Activated naive CD8-positive, alpha-beta T cell treated with anti-CD3 and anti-CD28 coated beads, Interleukin-2, amount 50 U/mL, for 24 hours (primary cell): ENCODE measurements around the gene ADIPOQ.
"Not testable (repeated sequence)": the region's sequence is repeated elsewhere in the genome, so short reads cannot be mapped to it uniquely, and the experiment has no call there.

Source experiments
- ATAC-seq: fragments of 150-1000 bp; cut with Tn5 transposase; one replicate; pipeline ENCODE4 v1.10.0; 2021
- DNase-seq: peaks from one replicate; pipeline ENCODE4 v3.0.0; 2021
- H3K27ac Mint-ChIP-seq: one replicate; pipeline ENCODE4 v1.8.0; 2021; ENCODE audit warnings: mild to moderate bottlenecking, mixed read lengths
- H3K27me3 Mint-ChIP-seq: one replicate; pipeline ENCODE4 v1.8.0; 2021; ENCODE audit warnings: mixed read lengths
- H3K36me3 Mint-ChIP-seq: one replicate; pipeline ENCODE4 v1.8.0; 2021; ENCODE audit warnings: low read depth, mixed read lengths
- H3K4me1 Mint-ChIP-seq: one replicate; pipeline ENCODE4 v1.8.0; 2021; ENCODE audit warnings: mixed read lengths
- H3K4me3 Mint-ChIP-seq: one replicate; pipeline ENCODE4 v1.8.0; 2021; ENCODE audit warnings: mild to moderate bottlenecking, moderate library complexity, mixed read lengths
- H3K9me3 Mint-ChIP-seq: one replicate; pipeline ENCODE4 v1.8.0; 2021; ENCODE audit warnings: mixed read lengths

The ADIPOQ gene

DNA sequence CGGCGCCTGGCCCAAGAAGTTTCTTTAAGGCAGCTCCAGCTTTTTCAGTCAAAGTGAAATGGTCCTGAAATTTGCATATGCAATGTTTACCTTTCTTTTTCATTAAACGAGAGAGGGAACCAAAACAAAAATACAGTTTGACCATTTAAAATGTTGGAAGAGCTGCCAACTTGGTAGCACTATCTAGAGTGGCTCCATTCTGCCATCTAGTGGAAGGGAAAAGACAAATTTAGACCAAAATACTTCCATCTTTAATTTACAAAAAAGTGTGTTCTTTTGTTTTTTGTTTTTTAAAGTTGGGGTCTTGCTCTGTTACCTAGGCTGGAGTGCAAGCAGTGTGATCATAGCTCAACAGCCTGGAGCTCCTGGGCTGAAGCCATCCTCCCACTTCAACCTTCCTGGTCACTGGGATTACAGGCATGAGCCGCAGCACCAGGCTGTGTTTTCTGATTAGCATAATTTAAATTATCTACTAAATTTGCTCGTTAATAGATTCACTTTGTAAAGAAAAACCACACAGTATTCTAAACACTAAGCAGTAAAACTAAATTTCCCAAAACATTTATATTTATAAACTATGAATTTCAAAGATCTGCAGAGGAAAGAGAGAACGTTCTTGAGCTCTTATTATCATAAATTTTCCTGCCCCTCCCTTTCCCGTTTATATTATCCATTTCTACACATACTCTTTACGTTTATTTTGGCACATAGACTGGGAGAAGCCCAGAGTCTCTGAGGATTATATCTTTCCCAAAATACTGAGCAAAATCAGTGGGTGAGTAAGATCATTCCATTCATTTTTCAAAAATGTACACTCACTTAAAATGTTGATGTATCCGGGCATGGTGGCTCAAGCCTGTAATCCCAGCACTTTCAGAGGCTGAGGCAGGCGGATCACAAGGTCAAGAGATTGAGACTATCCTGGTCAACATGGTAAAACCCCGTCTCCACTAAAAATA is 20.8 kb upstream of the ADIPOQ start:
- no peak for DNase-seq
- H3K4me1 Mint-ChIP-seq: peaks cover 29% of the 10 kb centered on the region
- no peak overlapping the region for H3K4me3 Mint-ChIP-seq

DNA sequence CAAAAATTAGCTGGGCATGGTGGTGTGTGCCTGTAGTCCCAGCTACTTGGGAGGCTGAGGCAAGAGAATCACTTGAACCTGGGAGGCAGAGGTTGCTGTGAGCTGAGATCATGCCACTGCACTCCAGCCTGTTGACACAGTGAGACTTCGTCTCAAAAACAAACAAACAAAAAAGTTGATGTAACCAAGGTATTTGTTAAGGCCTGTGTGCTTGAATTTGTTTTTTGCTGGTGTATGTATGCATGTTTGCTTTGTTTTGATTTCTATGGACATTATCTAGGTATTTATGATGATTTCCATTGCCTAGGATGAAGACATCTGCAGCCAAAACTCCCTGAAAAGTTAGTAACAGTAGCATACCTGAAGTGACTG is 20.1 kb upstream of the ADIPOQ start:
- H3K27ac Mint-ChIP-seq, ATAC-seq, H3K4me3 Mint-ChIP-seq, H3K9me3 Mint-ChIP-seq, DNase-seq, H3K36me3 Mint-ChIP-seq: not testable (repeated sequence)
- Mint-ChIP-seq H3K4me1 (peaks cover 29% of the 10 kb centered on the region), H3K27me3 (peaks cover 14% of the 10 kb centered on the region)

More for the DNA sequence above, 20.8 kb upstream of the ADIPOQ start:
- peaks cover 14% of the 10 kb centered on the region for H3K27me3 Mint-ChIP-seq
- H3K27ac Mint-ChIP-seq: no peak overlapping the region
- peaks cover 8% of the 10 kb centered on the region for H3K36me3 Mint-ChIP-seq
- no peaks in the 10 kb centered on the region for H3K9me3 Mint-ChIP-seq
- no peak for ATAC-seq

DNA sequence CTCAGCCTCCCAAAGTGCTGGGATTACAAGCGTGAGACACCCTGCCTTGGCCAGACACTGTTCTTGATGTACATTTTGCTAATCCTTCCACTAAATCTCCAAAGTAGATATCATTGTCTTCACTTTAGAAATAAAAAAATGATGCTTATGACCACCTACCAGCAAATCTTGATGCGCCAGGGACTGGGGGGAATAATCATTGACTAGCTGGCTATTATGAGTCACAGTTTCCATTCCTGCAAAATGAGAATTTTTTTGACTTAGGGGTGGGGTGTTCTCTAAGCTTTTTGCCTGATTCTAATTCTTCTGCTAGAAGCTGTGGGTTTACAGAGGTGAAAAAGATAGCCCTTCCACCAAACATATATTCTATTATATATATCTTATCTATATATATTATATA is 19.1 kb upstream of the ADIPOQ start:
- no peak for DNase-seq
- no peak for ATAC-seq
- no peaks in the 10 kb centered on the region for H3K9me3 Mint-ChIP-seq
- H3K4me1 Mint-ChIP-seq: peaks cover 36% of the 10 kb centered on the region
- no peak overlapping the region for H3K4me3 Mint-ChIP-seq
- H3K27ac Mint-ChIP-seq: peak overlapping the region; percentile 73
- H3K27me3 Mint-ChIP-seq: peaks cover 18% of the 10 kb centered on the region
- H3K36me3 Mint-ChIP-seq: peaks cover 8% of the 10 kb centered on the region

DNA sequence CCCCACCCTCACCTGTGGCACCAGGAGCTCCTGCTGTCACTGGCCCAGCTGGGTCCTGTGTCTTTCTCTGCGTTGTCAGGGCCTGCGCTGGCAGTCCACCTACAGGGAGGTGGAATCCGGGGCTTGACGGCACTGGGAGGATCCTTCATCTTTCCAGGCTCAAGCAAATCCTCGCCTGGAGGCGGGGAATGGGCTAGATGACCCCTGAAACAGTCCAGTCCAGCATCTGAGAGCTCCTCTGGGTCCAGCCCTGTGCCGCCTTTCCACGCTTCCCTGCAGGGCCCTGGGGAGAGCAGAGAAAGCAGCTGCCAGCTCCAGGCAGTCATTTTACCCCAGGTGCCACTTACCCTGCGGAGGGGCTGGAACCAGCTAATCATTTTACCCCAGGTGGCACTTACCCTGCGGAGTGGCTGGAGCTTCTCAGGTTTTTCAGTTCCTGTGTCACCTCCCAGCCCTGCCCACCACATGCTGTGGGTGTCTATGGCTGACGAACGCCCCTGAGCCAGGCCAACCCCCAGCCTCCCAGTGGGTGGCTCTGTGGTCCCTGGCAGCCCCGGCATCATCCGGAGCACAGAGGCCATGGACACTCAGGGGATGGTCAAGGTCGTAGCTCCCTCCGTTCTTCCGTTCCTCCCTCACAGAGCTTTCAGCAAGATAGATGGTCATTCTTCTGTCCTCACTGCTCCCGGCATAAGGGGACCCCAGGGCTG is 17.9 kb upstream of the ADIPOQ start:
- peaks cover 36% of the 10 kb centered on the region for H3K4me1 Mint-ChIP-seq
- ATAC-seq (no peak), DNase-seq (no peak)
- peaks cover 8% of the 10 kb centered on the region for H3K36me3 Mint-ChIP-seq
- peaks cover 28% of the 10 kb centered on the region for H3K27me3 Mint-ChIP-seq
- H3K4me3 Mint-ChIP-seq: peak overlapping the region; percentile 90
- no peaks in the 10 kb centered on the region for H3K9me3 Mint-ChIP-seq
- H3K27ac Mint-ChIP-seq: peak overlapping the region; percentile 84

DNA sequence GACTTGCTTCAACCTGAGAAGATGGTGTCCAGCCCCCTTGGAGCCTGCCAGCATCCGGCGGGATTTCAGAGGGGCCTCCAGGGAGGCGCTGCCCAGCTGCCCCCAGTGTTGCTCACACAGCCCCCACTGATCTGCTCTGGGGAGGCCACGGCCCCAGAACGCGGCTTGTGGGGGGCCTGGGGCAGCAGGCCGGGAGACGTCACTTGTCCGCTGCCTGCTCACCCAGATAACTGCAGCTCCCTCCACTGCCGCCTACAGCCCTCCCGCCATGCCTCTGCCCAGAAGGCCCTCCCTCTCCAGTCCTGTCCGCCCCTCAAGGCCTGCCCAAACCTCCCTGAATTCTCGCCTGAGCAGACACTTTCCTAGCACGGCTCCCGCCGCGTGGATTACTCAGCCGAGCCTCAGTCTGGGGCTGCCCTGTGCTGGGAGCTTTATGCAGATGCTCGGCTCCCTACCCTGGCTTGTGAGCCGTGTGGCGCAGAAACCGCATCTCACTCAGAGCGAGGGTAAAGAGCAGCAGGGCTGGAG is 17.2 kb upstream of the ADIPOQ start:
- H3K4me3 Mint-ChIP-seq: peak overlapping the region; percentile 90
- peak; percentile 63 for DNase-seq
- H3K27me3 Mint-ChIP-seq: peaks cover 36% of the 10 kb centered on the region
- H3K36me3 Mint-ChIP-seq: peaks cover 8% of the 10 kb centered on the region
- peak; percentile 85 for ATAC-seq
- peak overlapping the region; percentile 84 for H3K27ac Mint-ChIP-seq
- peaks cover 36% of the 10 kb centered on the region for H3K4me1 Mint-ChIP-seq
- H3K9me3 Mint-ChIP-seq: no peaks in the 10 kb centered on the region

DNA sequence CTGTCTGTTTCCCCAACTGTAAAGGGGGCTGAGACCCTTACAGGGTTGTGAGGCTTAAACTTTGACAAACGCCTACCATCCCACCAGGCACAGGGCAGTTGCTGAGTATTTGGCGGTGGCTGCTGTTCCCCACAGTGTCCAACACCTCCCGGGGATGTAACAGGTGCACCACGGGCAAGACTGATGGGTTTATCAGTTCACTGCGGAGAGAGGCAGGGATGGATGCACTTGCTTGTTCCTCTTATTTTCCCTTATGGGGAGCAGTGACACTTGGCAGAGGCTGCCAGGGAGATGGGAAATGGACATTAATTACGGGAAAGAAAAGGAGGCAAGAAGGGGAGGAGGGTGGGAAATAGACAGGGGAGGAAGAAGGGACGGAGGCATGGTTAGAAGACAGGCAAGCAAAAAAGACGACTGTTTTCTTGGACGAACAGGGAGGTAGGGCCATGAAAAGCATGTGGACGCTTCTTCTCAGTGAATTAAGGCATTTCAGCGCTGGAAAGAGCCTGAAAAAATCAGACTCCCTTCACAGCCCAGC is 16.6 kb upstream of the ADIPOQ start:
- Mint-ChIP-seq H3K36me3 (peaks cover 8% of the 10 kb centered on the region), H3K27me3 (peaks cover 39% of the 10 kb centered on the region), H3K4me3 (peak overlapping the region; percentile 90), H3K27ac (peak overlapping the region; percentile 84), H3K4me1 (peaks cover 36% of the 10 kb centered on the region), H3K9me3 (no peaks in the 10 kb centered on the region)
- ATAC-seq: peak; percentile 29
- peak; percentile 11 for DNase-seq

DNA sequence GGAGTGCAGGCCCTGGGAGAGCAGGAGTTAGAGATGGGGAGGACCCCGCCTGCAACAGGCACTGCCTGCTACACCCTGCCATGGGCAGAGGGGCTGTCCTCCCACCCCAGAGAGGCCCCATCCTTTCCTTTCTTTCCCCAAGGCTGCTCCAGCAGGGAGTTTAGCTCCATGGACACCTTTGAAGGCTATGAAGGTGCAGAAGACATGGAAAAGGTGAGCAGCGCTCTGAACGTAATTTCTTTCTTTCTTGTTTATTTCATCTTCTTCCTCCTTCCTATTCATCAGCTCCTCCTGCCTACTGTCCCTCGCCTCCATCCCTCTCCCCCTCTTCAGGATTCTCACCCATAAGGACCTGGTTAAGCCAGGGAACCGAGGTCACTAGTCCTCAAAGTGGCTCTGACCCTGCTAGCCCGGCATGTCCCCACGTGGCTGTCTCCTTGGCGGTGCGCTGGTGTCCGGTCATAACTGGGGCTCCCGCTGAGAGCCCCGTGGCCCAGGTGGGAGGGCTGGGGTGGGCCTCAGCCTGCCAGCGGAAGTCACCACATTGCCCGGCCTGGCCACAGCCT is 16.0 kb upstream of the ADIPOQ start:
- Mint-ChIP-seq H3K36me3 (peaks cover 8% of the 10 kb centered on the region), H3K27ac (peak overlapping the region; percentile 84), H3K4me3 (peak overlapping the region; percentile 90), H3K9me3 (no peaks in the 10 kb centered on the region), H3K4me1 (peaks cover 36% of the 10 kb centered on the region), H3K27me3 (peaks cover 43% of the 10 kb centered on the region)
- peak; percentile 38 for DNase-seq
- ATAC-seq: peak; percentile 13

DNA sequence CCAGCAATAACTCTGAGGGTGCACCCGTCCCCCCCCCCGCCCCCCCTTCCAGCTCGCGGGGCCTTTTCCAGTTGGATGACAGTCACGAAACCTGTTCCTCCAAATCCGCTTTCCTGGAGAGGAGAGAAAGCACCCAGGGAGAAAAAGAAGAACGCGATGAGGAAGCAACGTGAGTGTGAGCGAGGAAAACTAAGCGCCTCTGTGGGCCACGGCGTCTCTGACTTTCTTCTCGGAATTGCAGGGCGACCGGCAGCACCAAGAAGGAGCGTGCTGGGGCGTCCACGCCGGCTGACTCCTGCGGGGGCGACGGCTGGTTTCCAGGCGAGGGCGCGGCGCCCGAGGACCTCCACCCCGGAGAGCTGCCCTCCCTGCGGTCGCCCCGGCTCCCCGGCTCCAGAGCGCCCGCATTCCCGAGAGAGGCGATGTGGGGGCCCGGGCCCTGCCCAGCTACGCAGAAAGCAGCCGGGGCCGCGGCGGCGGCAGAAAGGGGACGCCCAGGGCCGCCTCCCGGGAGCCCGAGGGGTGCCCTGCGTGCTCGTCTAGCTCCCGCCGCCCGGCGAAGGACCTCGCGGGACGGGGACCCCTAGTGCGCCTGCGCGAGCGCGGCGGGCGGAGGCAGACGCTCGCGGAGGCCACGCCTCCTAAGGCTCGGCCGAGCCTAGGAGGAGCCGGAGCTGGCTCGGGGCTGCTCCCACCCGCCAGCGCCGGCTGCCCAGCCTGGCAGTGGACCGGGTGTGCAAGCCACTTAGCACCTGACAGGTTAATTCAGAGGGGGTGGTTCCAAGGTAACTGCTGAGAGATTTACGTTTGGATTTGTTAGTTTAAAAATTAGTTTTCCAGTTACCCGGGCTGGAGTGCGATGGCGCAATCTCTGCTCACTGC is 15.3 kb upstream of the ADIPOQ start:
- peak; percentile 79 for ATAC-seq
- peaks cover 8% of the 10 kb centered on the region for H3K36me3 Mint-ChIP-seq
- peak; percentile 88 for DNase-seq
- H3K27ac Mint-ChIP-seq: peak overlapping the region; percentile 84
- H3K4me1 Mint-ChIP-seq: peaks cover 36% of the 10 kb centered on the region
- H3K4me3 Mint-ChIP-seq: peak overlapping the region; percentile 90
- peaks cover 50% of the 10 kb centered on the region for H3K27me3 Mint-ChIP-seq
- no peaks in the 10 kb centered on the region for H3K9me3 Mint-ChIP-seq

DNA sequence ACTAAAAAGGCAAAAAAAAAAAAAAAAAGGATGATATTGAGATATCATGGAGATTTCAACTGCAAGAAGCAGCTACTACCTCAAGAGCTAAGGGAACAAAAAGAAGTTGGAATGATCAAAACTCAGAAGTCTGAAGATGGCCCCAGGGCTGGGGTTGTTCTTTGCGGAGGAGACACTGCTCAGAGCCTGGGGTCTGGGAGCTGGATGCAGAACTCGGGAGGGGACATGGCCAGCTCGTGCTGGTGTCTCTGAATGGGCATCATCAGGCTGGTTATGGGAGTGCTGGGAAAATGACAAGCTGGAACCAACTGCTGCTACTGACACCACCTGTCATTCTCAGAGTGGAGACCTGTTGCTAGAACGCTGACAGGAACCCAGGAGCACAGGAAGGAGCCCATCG is 14.2 kb upstream of the ADIPOQ start:
- DNase-seq (no peak), ATAC-seq (no peak)
- peaks cover 56% of the 10 kb centered on the region for H3K27me3 Mint-ChIP-seq
- H3K27ac Mint-ChIP-seq: no peak overlapping the region
- H3K36me3 Mint-ChIP-seq: peaks cover 8% of the 10 kb centered on the region
- no peak overlapping the region for H3K4me3 Mint-ChIP-seq
- H3K4me1 Mint-ChIP-seq: peaks cover 35% of the 10 kb centered on the region
- H3K9me3 Mint-ChIP-seq: no peaks in the 10 kb centered on the region

DNA sequence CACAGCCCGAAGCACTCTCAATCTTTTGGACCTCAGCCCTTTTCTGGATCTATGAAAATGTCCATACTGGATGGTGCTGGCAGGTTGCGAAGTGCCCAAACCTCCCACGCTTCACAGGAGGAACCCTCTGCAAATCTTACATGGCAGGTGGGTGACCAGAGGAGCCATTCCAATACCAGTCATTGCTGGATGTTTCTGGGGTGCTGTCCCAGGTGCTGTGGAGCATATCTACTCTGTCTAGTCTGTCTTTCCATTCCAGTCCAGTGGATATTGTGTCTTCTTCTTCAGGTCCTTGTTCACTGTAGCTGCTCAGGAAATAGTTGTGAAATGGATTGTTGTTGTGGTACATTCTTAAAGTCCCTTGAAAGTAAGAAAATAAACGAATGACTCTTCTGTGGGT is 10.7 kb upstream of the ADIPOQ start:
- Mint-ChIP-seq H3K4me3 (no peak overlapping the region), H3K27me3 (peaks cover 43% of the 10 kb centered on the region), H3K27ac (no peak overlapping the region), H3K4me1 (peaks cover 7% of the 10 kb centered on the region), H3K9me3 (no peaks in the 10 kb centered on the region), H3K36me3 (no peaks in the 10 kb centered on the region)
- DNase-seq: no peak
- no peak for ATAC-seq

DNA sequence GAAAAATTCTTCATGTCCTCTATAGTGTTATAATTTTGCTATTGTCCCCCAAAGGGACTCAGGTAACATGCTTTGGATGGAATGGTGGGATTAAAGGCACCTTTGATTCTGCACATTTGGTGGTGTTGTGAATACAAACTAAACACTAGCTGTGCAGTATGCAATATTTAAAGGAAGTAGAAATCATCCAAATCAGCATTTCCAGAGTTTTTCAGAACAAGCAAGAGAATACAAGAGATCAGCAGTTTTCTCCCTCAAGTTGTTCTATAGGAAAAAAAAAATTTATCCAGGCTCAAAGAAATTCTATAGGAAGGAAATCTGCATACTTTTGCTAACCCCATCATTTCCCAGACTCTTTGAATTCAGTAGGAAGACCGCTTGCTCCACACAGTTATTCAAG is 10.2 kb upstream of the ADIPOQ start:
- H3K27me3 Mint-ChIP-seq: peaks cover 43% of the 10 kb centered on the region
- peaks cover 7% of the 10 kb centered on the region for H3K4me1 Mint-ChIP-seq
- no peak for DNase-seq
- H3K4me3 Mint-ChIP-seq: no peak overlapping the region
- H3K36me3 Mint-ChIP-seq: no peaks in the 10 kb centered on the region
- no peak for ATAC-seq
- H3K9me3 Mint-ChIP-seq: no peaks in the 10 kb centered on the region
- no peak overlapping the region for H3K27ac Mint-ChIP-seq

DNA sequence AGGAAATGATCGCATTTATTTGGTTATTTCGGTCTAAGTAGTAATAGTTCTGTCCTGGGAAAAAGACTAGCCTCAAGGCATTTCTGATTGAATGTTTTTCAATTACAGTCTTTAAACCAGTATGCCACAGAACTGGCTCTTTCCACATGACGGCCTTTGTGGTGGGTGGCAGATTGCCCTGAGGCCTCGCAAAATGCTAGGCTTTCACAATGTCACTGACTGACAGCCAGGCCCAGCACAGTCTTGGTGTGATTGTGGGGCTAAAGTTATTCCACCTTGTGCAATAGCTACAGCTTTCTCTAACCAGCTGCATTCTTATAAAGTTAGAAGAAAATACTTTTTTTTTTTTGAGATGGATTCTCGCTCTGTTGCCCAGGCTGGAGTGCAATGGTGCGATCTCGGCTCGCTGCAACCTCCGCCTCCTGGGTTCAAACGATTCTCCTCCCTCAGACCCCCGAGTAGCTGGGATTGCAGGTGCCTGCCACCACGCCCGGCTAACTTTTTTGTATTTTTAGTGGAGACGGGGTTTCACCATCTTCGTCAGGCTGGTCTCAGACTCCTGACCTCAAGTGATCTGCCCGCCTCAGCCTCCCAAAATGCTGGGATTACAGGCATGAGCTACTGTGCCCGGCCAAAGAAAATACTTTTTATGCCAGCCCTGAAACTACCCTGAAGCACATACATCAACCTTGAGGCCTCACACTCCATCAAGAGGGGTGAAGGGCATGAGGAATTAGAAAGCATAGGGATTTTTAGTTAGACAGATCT is 2.5 kb upstream of the ADIPOQ start:
- Mint-ChIP-seq H3K27ac (no peak overlapping the region), H3K27me3 (peaks cover 3% of the 10 kb centered on the region), H3K36me3 (no peaks in the 10 kb centered on the region), H3K4me1 (no peaks in the 10 kb centered on the region), H3K4me3 (no peak overlapping the region), H3K9me3 (no peaks in the 10 kb centered on the region)
- ATAC-seq (no peak), DNase-seq (no peak)

DNA sequence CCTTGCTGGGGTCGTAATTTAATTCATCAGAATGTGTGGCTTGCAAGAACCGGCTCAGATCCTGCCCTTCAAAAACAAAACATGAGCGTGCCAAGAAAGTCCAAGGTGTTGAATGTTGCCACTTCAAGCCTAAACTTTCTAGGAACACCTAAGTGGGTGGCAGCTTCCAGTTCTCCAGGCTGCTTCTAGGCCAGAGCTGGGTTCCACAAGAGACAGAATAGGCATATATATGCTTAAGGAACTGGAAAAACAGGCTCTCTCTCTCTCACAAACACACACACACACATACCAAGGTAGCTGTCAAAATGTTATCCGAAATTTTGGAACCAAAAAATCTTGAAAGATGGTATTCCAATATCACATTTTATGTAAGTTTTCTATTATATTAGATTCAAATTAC is 890 bp upstream of the ADIPOQ start:
- ATAC-seq (no peak), DNase-seq (no peak)
- no peaks in the 10 kb centered on the region for H3K9me3 Mint-ChIP-seq
- H3K4me1 Mint-ChIP-seq: no peaks in the 10 kb centered on the region
- peaks cover 3% of the 10 kb centered on the region for H3K27me3 Mint-ChIP-seq
- no peak overlapping the region for H3K27ac Mint-ChIP-seq
- no peak overlapping the region for H3K4me3 Mint-ChIP-seq
- no peaks in the 10 kb centered on the region for H3K36me3 Mint-ChIP-seq
